Measurements from ENCODE around the gene ANO2. TPM values are rescaled to one million over a fixed set of nuclear protein-coding genes. Genes with fewer than 3 reads are reported as not detected.
"Not testable (repeated sequence)": the region's sequence is repeated elsewhere in the genome, so short reads cannot be mapped to it uniquely, and the experiment has no call there.

ANO2 gene
- polyA plus RNA-seq, 1 donor = 3.9 TPM

GRCh38 chr12:5658339-5658941 is 286.6 kb downstream of the ANO2 start:
- DNase-seq = not testable (repeated sequence)

GRCh38 chr12:5656836-5657235 is 288.2 kb downstream of the ANO2 start:
- no peak for DNase-seq

- no peak for DNase-seq
Measured at GRCh38 chr12:5655120-5655519, 289.9 kb downstream of the ANO2 start.

- no peak for DNase-seq
Measured at GRCh38 chr12:5654019-5654418, 291.0 kb downstream of the ANO2 start.

GRCh38 chr12:5650829-5651461 is 294.1 kb downstream of the ANO2 start:
- no peak for DNase-seq

- no peak for DNase-seq
Measured at GRCh38 chr12:5650281-5650680, 294.8 kb downstream of the ANO2 start.

- DNase-seq = peak; percentile 33
Measured at GRCh38 chr12:5648692-5649359, 296.2 kb downstream of the ANO2 start.

- DNase-seq = no peak
Measured at GRCh38 chr12:5643266-5643665, 301.8 kb downstream of the ANO2 start.

- DNase-seq = no peak
Measured at GRCh38 chr12:5637698-5638097, 307.4 kb downstream of the ANO2 start.

- no peak for DNase-seq
Measured at GRCh38 chr12:5636907-5637306, 308.2 kb downstream of the ANO2 start.

GRCh38 chr12:5633106-5633505 is 312.0 kb downstream of the ANO2 start:
- no peak for DNase-seq

- DNase-seq = no peak
Measured at GRCh38 chr12:5632453-5632852, 312.6 kb downstream of the ANO2 start.

- DNase-seq = no peak
Measured at GRCh38 chr12:5631497-5631896, 313.6 kb downstream of the ANO2 start.

GRCh38 chr12:5630726-5631125 is 314.3 kb downstream of the ANO2 start:
- no peak for DNase-seq

GRCh38 chr12:5628501-5628900 is 316.6 kb downstream of the ANO2 start:
- no peak for DNase-seq

- DNase-seq = no peak
Measured at GRCh38 chr12:5627053-5627630, 317.9 kb downstream of the ANO2 start.

GRCh38 chr12:5626151-5626550 is 318.9 kb downstream of the ANO2 start:
- no peak for DNase-seq

- DNase-seq = no peak
Measured at GRCh38 chr12:5624486-5625272, 320.4 kb downstream of the ANO2 start.

- no peak for DNase-seq
Measured at GRCh38 chr12:5623411-5623810, 321.6 kb downstream of the ANO2 start.

GRCh38 chr12:5622280-5622679 is 322.8 kb downstream of the ANO2 start:
- DNase-seq = no peak

GRCh38 chr12:5621329-5621728 is 323.7 kb downstream of the ANO2 start:
- no peak for DNase-seq

- DNase-seq = no peak
Measured at GRCh38 chr12:5620896-5621295, 324.2 kb downstream of the ANO2 start.

- no peak for DNase-seq
Measured at GRCh38 chr12:5619628-5620027, 325.4 kb downstream of the ANO2 start.

All from hindlimb muscle (tissue), 1 donor.